NCI-H774 (cell line): Measurements from ENCODE around the gene TSPAN16.

Source experiments
- DNase-seq: peaks from one replicate; lab custom pipeline; 2025; lab: John Stamatoyannopoulos, UW

The TSPAN16 gene

GRCh38 chr19:11268783-11269267 is 27.1 kb upstream of the TSPAN16 start:
- no peak for DNase-seq

DNA sequence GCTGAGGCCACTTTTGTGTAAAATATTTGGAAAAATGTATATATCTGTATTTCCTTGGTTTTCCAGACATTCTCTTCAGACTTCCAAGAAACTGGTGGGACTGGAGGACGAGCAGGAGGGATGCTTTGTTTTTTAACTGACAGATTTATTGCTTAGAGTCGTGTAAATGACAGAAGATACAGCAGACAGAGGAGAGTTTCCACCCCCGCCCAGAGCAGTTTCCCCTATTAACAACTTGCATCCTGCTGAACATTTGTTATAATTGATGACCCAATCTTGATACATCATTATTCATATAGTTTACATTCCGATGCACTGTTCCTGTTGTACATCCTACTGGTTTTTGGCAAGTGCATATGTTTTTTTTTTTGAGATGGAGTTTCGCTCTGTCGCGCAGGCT is 26.6 kb upstream of the TSPAN16 start:
- no peak for DNase-seq

DNA sequence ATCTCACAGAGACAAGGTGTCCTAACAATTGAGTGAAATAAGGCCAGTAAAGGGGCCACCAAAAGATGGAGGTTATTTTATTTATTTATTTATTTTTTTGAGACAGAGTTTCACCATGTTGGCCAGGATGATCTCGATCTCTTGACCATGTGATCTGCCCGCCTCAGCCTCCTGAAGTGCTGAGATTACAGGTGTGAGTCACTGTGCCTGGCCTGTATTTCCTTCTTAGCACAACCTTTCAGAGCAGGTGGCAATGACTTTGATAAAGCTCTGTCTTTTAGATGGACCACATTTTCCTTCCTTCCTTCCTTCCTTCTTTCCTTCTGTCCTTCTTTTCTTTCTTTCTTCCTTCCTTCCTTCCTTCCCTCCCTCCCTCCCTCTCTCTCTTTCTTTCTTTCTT is 22.7 kb upstream of the TSPAN16 start:
- no peak for DNase-seq

DNA sequence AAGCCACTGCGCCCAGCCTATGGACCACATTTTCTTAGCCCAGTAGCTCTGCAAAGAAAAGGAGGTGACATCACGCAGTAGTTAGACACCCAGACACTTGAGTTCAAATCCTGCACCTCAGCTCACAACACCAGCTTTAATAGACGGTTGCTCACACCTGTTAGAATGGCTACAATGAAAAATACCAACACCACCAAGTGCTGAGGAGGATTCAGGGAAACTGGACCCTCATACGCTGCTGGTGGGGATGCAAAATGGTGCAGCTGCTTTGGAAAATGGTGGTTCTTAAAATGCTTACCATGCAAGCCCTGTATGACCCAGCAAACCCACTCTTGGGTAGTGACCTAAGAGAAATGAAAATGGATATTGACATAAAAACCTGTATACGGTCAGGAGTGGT is 22.0 kb upstream of the TSPAN16 start:
- no peak for DNase-seq

DNA sequence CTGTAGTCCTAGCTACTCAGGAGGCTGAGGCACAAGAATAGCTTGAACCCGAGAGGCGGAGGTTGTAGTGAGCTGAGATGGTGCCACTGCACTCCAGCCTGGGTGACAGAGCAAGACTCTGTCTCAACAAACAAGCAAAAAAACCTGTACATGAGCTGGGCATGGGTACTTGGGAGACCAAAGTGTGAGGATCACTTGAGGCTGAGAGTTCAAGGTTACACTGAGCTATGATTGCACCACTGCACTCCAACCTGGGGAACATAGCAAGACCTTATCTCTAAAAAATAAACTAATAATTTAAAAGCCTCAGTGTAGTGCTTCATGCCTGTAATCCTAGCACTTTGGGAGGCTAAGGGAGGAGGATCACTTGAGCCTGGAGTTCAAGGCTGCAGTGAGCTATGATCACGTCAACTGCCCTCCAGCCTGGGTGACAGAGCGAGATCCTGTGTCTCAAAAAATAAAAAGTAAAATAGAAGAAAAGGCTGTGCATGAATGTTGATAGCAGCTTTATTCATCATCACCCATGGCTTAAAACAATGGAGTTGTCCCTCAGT is 21.4 kb upstream of the TSPAN16 start:
- DNase-seq: no peak

DNA sequence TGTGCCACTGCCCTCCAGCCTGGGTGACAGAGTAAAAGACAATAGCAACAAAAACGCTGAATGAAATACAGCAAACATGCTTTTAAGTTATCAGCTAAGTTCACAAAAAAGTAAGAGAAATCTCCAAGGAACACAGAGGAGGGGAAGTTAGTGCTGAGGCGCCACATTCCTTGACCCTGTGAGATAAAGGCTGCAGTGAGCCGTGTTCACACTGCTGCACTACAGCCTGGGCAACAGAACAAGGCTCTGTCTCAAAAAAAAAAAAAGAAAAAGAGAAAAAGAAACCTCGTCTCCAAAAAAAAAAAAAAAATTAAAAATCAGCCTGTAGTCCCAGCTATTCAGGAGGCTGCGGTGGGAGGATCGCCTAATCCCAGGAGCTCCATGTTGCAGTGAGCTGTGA is 17.3 kb upstream of the TSPAN16 start:
- no peak for DNase-seq

DNA sequence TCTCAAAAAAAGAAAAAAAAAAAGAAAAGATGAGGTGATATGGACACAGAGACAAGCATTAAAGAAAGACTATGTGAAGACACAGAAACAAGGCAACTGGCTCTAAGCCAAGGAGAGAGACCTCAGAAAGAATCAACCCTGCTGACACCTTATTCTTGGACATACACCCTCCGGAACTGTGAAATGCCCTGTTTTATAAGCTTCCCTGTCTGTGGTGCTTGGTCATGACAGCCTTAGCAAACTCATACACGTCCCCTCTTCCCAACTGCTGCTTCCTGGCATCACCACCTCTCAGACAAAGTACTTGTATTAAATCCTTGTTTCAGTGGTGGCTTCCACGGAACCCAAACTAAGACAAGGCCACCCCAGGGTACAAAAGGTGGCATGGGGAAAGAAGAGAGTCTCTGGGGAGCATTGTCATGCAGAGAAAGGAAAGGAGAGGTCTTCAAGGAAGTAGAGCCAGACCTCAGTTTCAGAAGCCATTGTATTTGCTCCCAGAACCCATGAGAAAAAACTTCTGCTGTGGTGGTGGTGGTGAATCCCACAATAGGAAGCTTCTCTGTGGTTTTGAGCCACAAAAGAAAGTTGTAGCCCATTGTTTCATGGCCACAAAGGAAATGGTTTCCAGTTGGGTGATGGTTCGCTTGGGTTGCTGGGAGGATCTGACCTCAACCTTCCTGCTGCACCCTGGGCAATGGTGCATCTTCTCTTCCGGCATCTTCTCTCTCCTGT is 16.3 kb upstream of the TSPAN16 start:
- DNase-seq: no peak

DNA sequence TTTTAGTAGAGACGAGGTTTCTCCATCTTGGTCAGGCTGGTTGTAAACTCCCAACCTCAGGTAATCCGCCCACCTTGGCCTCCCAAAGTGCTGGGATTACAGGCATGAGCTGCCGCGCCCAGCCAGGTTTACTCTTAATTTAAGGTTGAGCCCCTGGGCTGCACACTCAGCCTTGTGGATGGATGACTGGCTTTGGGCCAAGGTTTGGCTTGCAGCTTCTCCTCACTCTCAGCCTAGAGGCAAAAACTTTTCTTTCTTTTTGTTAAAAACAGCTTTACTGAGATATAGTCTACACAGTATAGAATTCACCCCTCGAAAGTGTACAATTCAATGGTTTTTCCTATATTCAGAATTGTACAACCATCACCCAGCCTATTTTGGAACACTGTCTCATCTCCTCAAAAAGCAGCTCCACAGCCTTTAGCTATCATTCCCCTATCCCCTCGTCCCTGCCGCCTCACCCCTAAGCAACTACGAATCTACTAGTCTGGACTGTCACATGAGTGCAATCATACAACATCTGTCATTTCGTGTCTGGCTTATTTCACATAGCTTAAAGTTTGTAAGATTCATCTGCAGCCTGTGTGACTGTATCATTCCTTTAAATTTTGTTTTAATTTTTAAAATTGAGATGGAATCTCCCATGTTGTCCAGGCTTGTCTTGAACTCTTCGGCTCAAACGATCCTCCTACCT is 14.5 kb upstream of the TSPAN16 start:
- no peak for DNase-seq

DNA sequence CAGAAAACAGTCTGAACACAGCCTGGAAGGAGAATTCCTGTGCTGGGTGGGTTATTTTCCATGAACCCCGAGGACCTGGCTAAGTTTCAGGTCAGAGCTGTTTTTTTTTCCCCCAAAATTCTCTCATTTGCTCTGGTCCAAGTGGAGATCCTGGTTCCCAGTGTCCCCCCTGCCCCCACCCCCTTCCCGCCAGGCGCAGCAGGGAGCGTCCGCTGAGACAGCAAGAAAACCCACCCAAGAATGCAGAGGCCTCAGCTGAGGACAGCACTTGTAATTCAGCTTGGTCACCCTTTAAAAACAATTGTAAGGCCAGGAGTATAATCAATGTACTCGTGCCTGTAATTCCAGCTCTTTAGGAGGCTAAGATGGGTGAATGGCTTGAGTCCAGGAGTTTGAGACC is 11.4 kb upstream of the TSPAN16 start:
- DNase-seq: no peak

DNA sequence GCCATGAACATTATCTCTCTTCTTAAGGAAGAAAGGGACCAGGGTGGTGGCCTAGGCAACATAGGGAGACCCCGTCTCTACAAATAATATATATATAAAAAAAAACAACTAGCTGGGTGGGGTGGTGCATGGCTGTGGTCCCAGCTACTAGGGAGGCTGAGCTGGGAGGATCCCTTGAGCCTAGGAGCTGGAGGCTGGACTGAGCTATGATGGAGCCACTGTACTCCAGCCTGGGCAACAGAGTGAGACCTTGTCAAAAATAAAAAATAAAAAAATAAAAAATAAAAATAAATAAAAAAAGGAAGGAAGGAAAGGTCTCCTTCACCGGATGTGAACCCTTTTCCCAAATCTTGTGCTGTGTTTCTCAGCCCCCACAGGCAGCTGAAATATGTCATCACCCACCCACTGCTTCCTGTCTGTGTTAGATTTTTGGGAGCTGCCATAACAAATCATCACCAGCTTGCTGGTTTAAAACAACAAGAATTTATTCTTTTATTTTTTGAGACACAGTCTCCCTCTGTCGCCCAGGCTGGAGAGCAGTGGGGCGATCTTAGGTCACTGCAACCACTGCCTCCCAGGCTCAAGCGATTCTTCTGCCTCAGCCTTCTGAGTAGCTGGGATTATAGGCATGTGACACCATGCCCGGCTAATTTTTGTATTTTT is 9.5 kb upstream of the TSPAN16 start:
- DNase-seq: no peak

DNA sequence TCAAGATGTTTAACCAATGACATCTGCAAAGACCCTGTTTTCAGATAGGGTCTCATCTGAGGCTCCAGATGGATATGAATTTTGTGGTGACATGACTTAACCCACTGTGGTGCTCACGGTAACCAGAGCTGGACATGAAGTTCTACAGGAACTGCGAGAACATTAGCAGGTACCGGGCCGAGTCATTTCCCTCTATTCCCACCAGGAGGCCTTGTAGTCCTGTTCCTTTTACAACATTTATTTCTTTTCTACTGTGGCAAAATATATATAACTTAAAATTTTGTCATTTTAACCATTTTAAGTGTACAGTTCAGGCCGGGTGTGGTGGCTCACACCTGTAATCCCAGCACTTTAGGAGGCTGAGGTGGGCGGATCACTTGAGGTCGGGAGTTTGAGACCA is 7.6 kb upstream of the TSPAN16 start:
- no peak for DNase-seq

DNA sequence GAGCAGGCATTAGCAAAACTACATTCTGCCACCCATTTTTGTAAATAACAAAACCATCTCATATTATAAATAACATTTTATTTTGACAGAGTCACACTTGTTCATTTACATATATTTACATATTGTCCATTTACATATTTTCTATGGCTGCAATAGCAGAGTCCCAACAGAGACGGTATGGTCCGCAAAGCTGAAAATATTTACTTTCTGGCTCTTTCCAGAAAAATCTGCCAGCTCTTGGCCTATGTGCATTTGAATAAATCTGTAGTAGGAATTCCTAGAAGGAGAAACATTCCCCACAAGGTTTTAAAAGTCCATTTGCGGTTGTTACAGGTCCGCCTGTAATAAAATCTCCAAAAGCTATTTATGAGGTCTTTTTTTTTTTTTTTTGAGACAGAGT is 5.7 kb upstream of the TSPAN16 start:
- no peak for DNase-seq

- DNase-seq: no peak
Measured at GRCh38 chr19:11291415-11291814, 4.5 kb upstream of the TSPAN16 start.

DNA sequence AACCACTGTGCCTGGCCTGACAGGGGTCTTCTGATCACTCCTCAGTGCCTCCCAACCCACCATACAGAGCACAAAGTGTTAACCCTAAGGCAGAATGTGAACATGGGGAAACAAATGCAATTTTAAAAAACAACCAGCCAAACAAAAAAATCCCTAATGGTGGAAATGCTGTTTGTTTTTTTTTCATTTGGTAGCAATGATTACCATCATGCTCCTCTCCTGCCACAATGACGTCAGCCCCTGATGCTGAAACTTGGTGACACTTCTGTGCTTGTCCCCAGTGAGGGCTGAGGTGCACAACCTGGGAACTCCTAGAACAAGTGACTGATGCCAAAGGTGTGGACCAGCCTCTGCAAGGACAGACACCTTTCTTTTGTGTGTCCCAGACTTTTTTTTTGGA is 4.0 kb upstream of the TSPAN16 start:
- DNase-seq: no peak

- peak; percentile 79 for DNase-seq
Measured at GRCh38 chr19:11293433-11294389, 2.2 kb upstream of the TSPAN16 start.

DNA sequence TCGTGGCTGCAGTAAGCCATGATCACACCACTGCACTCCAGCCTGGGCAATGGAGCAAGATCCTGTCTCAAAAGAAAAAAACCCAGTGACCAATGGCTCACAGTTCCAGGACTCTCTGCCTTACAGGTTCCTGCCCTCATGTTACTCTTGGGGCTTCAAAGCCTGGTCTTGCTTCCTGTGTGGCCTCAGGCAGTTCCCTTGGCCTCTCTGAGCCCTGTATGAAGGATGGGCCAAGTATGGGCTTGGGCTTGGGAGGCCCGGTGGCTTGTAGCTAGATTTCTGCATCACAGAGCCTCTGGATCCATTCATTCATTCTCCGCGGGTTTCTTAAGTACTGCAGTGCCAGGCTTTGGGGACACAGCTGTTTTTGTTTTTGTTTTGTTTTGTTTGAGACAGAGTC is 780 bp upstream of the TSPAN16 start:
- no peak for DNase-seq

DNA sequence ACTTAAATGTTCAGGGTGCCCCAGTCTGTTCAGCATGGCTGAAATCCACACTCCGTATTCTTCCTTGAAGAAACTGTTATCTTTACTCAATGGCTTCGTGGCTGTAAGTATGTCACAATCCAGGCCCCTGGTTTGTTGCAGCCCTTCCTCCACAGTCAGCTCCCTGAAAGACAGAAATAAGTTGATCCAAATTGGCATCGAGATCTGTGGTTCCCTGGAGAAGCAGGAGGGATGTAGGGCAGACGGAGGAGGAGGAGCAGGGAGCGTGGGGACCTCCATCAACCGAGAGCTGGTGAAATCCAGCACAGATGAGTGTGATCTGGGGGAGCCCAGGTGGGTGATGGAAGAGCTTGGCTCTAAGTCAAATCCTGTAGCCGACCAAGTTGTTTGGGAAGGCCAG is 304 bp downstream of the TSPAN16 start:
- no peak for DNase-seq

DNA sequence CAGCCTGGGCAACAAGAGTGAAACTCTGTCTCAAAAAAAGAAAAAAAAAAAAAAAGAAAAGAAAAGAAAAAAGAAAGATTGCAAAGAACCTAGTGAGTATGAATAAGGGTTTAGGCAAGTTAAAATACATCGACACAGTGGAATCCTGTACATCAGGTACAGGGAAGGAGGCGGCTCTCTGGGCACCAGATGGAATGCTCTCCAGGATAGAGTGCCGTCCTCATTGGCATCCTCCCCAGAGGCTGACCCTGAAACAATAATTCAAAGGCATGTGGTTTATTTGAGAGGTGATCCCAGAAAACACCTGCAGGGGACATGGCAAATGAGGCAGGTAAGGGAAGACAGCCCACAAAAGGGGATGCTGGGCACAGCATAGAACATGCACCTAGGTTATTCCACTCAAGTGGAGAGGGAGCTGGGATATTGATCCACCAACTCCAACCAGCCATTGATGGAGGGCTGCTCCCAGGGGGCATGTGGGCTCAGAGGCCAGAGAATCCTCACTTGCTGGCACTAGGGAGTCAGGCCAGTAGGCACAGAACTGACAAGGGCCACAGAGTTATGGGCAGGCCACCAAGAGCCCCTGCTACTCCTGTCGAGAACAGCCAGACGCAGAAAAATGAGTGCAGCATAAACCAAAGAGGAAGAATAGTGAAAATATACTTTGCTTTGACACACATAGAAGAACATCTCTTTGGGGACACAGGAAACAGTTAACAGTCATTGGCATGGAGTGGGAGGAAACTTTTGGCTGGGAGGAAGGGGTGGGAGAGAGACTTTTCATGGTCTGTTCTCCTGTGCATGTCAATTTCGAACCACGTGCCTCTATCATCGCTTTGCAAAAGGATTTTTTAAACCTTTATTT is 4.2 kb downstream of the TSPAN16 start:
- no peak for DNase-seq

DNA sequence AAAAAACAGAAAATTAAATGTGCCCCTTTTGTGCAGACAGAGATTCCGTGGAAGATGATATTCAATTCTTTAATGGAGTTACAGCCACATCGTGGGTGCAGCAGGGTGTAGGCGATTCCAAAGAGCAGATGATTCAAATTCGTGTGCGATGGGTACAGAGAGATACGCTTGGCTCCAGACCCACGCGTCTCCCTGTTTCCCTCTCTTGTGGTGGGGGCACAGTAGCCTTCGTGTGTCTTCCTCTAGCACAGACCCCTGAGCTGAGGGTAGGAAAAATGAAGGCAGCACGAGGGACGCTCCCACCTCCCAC is 4.8 kb downstream of the TSPAN16 start:
- DNase-seq: no peak

GRCh38 chr19:11304936-11305335 is 9.0 kb downstream of the TSPAN16 start:
- DNase-seq: no peak

- DNase-seq: no peak
Measured at GRCh38 chr19:11306337-11306736, 10.4 kb downstream of the TSPAN16 start.
